Kidney (tissue), 14 donors: ENCODE measurements around the gene NHSL1. TPM values are rescaled to one million over a fixed set of nuclear protein-coding genes. Genes with fewer than 3 reads are reported as not detected.

ENCODE experiments used
- DNase-seq, 5 donors: peaks; one replicate each; pipeline ENCODE4 v3.0.0-alpha.2; 2013 to 2020
- FAIRE-seq: peaks from 2 replicates; lab custom pipeline; 2012; peaks lifted over from hg19 to GRCh38; lab: Jason Lieb, UNC
- H3K27ac ChIP-seq, 2 donors: one replicate each; pipeline ENCODE4 v1.7.0; 2013; ENCODE audit warnings: low read depth in 2 of 2, low read length in 2 of 2, inconsistent platforms in 1 of 2
- H3K27me3 ChIP-seq: one replicate; pipeline ENCODE4 v1.7.1; 2013; ENCODE audit warnings: low read length, inconsistent platforms; ENCODE audit not compliant: control insufficient read depth, insufficient read depth
- H3K36me3 ChIP-seq, 3 donors: one replicate each; pipeline versions ENCODE4 v1.7.0 to v1.7.1; 2013; ENCODE audit warnings: low read length in 3 of 3, control low read depth in 1 of 3, inconsistent platforms in 1 of 3; ENCODE audit not compliant: insufficient read depth in 3 of 3, control insufficient read depth in 2 of 3
- H3K4me1 ChIP-seq, 3 donors: one replicate each; pipeline versions ENCODE4 v1.7.0 to v1.7.1; 2013; ENCODE audit warnings: low read length in 3 of 3, inconsistent platforms in 1 of 3, low read depth in 1 of 3; ENCODE audit not compliant: control insufficient read depth in 2 of 3, insufficient read depth in 2 of 3
- H3K4me3 ChIP-seq, 3 donors: one replicate each; pipeline versions ENCODE4 v1.7.0 to v1.8.1; 2013; ENCODE audit warnings: low read length in 3 of 3, control low read depth in 1 of 3, inconsistent platforms in 1 of 3
- H3K9ac ChIP-seq, 3 donors: one replicate each; pipeline versions ENCODE4 v1.7.0 to v1.7.1; 2013; ENCODE audit warnings: low read length in 3 of 3, control low read depth in 1 of 3, inconsistent platforms in 1 of 3
- H3K9me3 ChIP-seq, 3 donors: one replicate each; pipeline versions ENCODE4 v1.7.0 to v1.7.1; 2013; ENCODE audit warnings: low read length in 3 of 3, control low read depth in 1 of 3, inconsistent platforms in 1 of 3; ENCODE audit not compliant: control insufficient read depth in 2 of 3, insufficient read depth in 1 of 3
- intact Hi-C: fragments of 100-400 bp; cut with DNase I; formaldehyde crosslinking; loops from one replicate; pipeline ENCODE4 v1.11.1; 2022
- polyA plus RNA-seq: library from polyadenylated mRNA; stranded (reverse); fragments of 350-450 nt; fragmentation: Illumina TruSeq; extraction: RNeasy Lipid Tissue Mini Kit (QIAGEN cat#74804); gene quantifications from one replicate; pipeline ENCODE4 v1.2.3, GENCODE V29; 2014; ENCODE audit warnings: low read depth, low replicate concordance; ENCODE audit not compliant: insufficient read depth
- total RNA-seq: library from RNA; stranded (reverse); fragmentation: NEBNext Ultra II Directional; extraction: Animal tissue kit (Norgen Biotek cat#: 25700); gene quantifications from one replicate; pipeline ENCODE4 v1.2.1, GENCODE V29; 2021
- TF ChIP-seq, protein P1 (sequence below): IDR thresholded peaks from 3 replicates; pipeline ENCODE4 v1.5.1; 2012; ENCODE audit warnings: mild to moderate bottlenecking, moderate library complexity, borderline replicate concordance; ENCODE audit not compliant: insufficient read depth; ENCODE audit errors: extremely low read depth
- donor health status: control.
- donor health status: control.
- donor health status: control.
- donor health status: control.
- donor health status: control.
- donor health status: DM: yes; HTN: yes; CAD: no.
- donor health status: Normal renal cell carcinoma (clear cell type).

The NHSL1 gene
- total and polyA plus RNA-seq, 2 donors from 2014 or later, result 4.4 to 31.4 TPM

DNA sequence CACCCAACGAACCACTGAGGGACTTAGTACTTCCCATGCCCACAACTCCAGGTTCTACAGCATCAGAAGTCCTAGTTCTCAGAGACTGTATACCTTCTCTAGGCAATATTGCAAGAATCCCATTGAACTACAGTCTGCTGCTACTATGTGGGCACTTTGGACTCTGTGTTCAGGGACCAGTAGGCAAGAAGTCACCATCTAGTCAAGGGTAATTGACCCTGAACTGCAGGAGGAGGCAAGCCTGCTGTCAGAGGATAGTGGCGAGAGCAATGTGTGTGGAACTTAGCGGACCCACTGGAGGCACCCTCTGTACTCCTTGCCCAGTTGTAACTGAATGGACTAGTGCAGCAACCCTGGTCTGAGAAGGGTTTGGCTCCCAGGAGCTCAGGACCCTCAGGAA, 79.5 kb downstream of the NHSL1 start:
- TF ChIP-seq, protein P1, sequence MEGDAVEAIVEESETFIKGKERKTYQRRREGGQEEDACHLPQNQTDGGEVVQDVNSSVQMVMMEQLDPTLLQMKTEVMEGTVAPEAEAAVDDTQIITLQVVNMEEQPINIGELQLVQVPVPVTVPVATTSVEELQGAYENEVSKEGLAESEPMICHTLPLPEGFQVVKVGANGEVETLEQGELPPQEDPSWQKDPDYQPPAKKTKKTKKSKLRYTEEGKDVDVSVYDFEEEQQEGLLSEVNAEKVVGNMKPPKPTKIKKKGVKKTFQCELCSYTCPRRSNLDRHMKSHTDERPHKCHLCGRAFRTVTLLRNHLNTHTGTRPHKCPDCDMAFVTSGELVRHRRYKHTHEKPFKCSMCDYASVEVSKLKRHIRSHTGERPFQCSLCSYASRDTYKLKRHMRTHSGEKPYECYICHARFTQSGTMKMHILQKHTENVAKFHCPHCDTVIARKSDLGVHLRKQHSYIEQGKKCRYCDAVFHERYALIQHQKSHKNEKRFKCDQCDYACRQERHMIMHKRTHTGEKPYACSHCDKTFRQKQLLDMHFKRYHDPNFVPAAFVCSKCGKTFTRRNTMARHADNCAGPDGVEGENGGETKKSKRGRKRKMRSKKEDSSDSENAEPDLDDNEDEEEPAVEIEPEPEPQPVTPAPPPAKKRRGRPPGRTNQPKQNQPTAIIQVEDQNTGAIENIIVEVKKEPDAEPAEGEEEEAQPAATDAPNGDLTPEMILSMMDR, result no peak
- Histone ChIP-seq H3K9me3 (peaks cover 0 to 4% (median 0%) of the 10 kb centered on the region in 3 donors), H3K27me3 (no peaks in the 10 kb centered on the region), H3K4me3 (no peak overlapping the region), H3K4me1 (peaks cover 0 to 3% (median 0%) of the 10 kb centered on the region in 3 donors), H3K36me3 (peaks cover 0 to 4% (median 0%) of the 10 kb centered on the region in 3 donors), H3K27ac (no peak overlapping the region), H3K9ac (no peak overlapping the region)
- FAIRE-seq (no peak), DNase-seq (no peak)
- intact Hi-C loops, result no loop called here

DNA sequence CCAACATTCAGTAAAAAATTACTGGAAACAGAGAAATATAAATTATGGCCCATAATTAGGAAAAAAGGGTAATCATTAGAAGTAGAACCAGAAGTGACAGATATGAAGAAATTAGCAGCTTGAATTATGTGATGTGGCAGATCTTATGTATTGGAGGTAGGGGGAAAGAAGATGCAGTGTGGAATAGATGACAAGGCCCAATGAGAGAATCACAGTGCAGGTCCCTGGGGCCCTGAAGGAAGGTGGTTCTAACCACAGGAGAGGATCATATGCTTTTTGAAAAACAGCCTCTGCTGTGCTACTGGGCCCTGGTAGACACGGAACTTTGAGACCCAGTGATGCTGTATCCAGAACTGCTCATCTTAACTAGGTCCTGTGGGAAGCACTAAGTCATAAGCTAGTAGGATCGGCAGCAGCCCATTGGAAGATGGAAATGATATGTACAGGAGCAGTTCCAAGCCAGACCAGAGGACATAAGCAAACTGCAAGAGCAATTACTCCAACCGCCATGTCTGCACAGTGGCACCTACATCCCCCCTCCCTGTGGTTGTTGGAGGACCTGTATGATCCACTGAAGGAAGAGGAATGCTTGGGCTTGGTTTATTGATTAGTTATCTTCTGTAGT, 81.1 kb downstream of the NHSL1 start:
- FAIRE-seq, result no peak
- Histone ChIP-seq H3K9me3 (peaks cover 0 to 4% (median 0%) of the 10 kb centered on the region in 3 donors), H3K4me1 (peaks cover 0 to 3% (median 0%) of the 10 kb centered on the region in 3 donors), H3K36me3 (peaks cover 4 to 9% (median 4%) of the 10 kb centered on the region in 3 donors), H3K27ac (no peak overlapping the region), H3K4me3 (no peak overlapping the region), H3K27me3 (no peaks in the 10 kb centered on the region), H3K9ac (no peak overlapping the region)
- no peak for DNase-seq
- intact Hi-C loops, result no loop called here
- TF ChIP-seq, protein P1, result no peak

DNA sequence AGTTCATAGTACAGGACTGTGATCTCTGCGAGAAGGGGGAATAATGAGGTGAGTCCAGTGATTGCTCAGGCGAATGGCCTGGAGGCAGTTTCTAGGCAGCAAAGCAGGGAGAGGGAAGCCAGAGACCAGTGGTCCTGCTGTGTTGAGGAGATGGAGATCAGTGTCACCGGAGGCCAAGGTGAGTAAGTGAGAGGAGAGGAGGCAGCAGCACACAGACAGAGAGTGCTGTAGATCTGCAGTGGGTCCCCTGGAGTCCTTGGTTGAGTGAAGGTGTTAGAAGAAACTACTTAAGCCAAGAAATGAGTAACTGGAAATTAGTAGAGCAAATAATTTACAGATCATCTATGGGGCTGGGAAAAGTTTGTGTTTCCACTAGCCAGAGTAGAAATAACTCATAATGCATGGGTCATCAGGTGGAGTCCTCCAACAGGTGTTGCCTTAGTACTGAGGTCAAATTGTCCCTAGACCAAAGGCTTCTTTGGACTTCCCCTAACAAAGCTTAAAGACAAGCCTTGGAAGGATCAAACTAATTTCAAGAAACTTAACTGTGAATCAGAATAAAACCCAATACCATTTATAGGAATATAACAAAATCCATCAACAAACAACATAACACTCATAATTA, 81.7 kb downstream of the NHSL1 start:
- no peak for DNase-seq
- Histone ChIP-seq H3K4me1 (peaks cover 0 to 3% (median 0%) of the 10 kb centered on the region in 3 donors), H3K4me3 (no peak overlapping the region), H3K36me3 (peaks cover 4 to 9% (median 8%) of the 10 kb centered on the region in 3 donors), H3K27me3 (no peaks in the 10 kb centered on the region), H3K27ac (no peak overlapping the region), H3K9me3 (peaks cover 0 to 4% (median 0%) of the 10 kb centered on the region in 3 donors), H3K9ac (no peak overlapping the region)
- intact Hi-C loops, result no loop called here
- no peak for FAIRE-seq
- TF ChIP-seq, protein P1, result no peak
